BJ (cell line): ENCODE measurements around the gene DET1. TPM values are rescaled to one million over a fixed set of nuclear protein-coding genes. Genes with fewer than 3 reads are reported as not detected.

Experiments
- CTCF ChIA-PET: fragments of 350-600 bp; formaldehyde crosslinking; extraction: SDS; loops from one replicate; lab custom pipeline; 2021; ENCODE audit warnings: antibody characterized with exemption, inconsistent platforms; lab: Yijun Ruan, JAX
- POLR2A ChIA-PET: fragments of 300-600 bp; sonication (Branson Sonifier 250); formaldehyde crosslinking; extraction: SDS; loops from one replicate; lab custom pipeline; 2021; ENCODE audit warnings: antibody characterized with exemption; lab: Charles Lee
- DNase-seq: peaks from one replicate; pipeline ENCODE4 v3.0.0-alpha.2; 2011; ENCODE audit warnings: low read depth
- H3K27me3 ChIP-seq: 2 replicates; pipeline ENCODE4 v1.6.0; 2011; ENCODE audit warnings: low read length; ENCODE audit not compliant: control insufficient read depth, insufficient read depth
- H3K36me3 ChIP-seq: 2 replicates; pipeline ENCODE4 v1.5.1; 2011; ENCODE audit warnings: low read length; ENCODE audit not compliant: control insufficient read depth, insufficient read depth
- H3K4me3 ChIP-seq: 2 replicates; pipeline ENCODE4 v1.5.1; 2011; ENCODE audit warnings: low read depth, mild to moderate bottlenecking, control low read depth, low read length
- polyA plus RNA-seq: library from polyadenylated mRNA; depleted of rRNA; stranded (reverse); fragments of >200 nt; gene quantifications from 2 replicates; pipeline ENCODE4 v1.2.3, GENCODE V29; 2011; rRNA removed
- small RNA-seq: library from RNA; depleted of rRNA; stranded (forward); fragments of <200 nt; gene quantifications from one replicate; pipeline ENCODE3, GENCODE V24; 2012; ENCODE audit warnings: low replicate concordance, low read depth; ENCODE audit not compliant: insufficient read length
- TF ChIP-seq, protein P1 (sequence below): IDR thresholded peaks from 2 replicates; pipeline ENCODE4 v1.5.1; 2011; ENCODE audit warnings: low read depth, mild to moderate bottlenecking, control low read depth, inconsistent platforms, low read length, moderate library complexity; ENCODE audit not compliant: insufficient read depth

DET1 gene
- polyA plus RNA-seq, 1 experiment, result 11.0 TPM

DNA sequence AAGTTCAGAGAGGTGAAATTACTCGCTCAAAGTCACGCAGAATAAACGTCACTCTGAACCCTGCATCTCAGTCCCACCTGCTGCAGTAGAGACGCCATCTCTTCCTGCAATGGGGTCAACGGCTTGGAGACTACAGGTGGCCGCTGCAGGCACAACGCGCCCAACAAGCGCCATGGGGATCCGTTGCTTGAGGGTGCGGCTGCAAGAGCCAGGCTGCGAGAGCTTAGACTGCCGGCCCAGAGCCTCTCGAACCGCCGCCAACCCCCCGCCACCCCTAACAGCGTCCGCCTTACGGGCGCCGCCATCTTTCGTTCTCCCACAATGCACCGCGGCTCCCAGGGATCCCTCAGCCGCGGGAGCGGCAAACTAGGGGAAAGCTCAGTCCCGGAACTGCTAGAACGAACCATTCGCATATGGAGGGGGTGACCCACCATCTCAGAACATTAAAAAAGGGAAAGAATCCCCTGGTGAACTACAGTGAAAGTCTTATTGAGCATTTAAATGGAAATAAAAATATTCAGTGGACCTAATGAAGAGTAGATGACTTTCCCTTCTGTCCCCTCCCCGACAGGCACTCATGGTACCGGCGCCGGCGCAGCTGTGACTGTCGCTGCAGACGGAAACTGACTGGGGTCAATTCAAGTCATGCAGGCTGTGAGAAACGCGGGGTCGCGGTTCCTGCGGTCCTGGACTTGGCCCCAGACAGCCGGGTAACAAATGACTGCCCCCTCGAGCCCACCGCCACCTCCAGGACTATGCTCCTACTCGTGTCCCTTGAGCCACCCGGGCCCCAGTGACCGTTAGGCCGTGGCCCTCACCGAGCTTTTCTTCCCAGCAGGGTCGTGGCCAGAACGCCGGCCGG, 79.2 kb downstream of the DET1 start, which contains the start of the genes MRPL46 and MRPS11:
Gene MRPL46, minus strand, starts transcription at position 316 of the 862 bp plus-strand sequence. Its CDS starts 11 bp downstream, at position 305.
Gene MRPS11, plus strand, starts transcription at position 636 of the 862 bp plus-strand sequence. Its CDS starts 10 bp downstream, at position 646.
- no peaks in the 10 kb centered on the region for H3K27me3 ChIP-seq
- POLR2A ChIA-PET, result interaction anchor here (0.6 kb wide), 1 partner anchor 89 kb away, joined by 3 read pairs; no protein-coding TSS in a partner anchor
- DNase-seq, result peak; percentile 49
- CTCF ChIA-PET, result interaction anchor here (0.7 to 2.1 kb wide), 5 partner anchors 10 to 368 kb away, joined by 3 to 7 read pairs (median 3); no protein-coding TSS in a partner anchor
- peaks cover 3% of the 10 kb centered on the region for H3K36me3 ChIP-seq
- peak within 1 kb of the TSS; percentile 94 for H3K4me3 ChIP-seq
- TF ChIP-seq, protein P1, sequence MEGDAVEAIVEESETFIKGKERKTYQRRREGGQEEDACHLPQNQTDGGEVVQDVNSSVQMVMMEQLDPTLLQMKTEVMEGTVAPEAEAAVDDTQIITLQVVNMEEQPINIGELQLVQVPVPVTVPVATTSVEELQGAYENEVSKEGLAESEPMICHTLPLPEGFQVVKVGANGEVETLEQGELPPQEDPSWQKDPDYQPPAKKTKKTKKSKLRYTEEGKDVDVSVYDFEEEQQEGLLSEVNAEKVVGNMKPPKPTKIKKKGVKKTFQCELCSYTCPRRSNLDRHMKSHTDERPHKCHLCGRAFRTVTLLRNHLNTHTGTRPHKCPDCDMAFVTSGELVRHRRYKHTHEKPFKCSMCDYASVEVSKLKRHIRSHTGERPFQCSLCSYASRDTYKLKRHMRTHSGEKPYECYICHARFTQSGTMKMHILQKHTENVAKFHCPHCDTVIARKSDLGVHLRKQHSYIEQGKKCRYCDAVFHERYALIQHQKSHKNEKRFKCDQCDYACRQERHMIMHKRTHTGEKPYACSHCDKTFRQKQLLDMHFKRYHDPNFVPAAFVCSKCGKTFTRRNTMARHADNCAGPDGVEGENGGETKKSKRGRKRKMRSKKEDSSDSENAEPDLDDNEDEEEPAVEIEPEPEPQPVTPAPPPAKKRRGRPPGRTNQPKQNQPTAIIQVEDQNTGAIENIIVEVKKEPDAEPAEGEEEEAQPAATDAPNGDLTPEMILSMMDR, result no peak

DNA sequence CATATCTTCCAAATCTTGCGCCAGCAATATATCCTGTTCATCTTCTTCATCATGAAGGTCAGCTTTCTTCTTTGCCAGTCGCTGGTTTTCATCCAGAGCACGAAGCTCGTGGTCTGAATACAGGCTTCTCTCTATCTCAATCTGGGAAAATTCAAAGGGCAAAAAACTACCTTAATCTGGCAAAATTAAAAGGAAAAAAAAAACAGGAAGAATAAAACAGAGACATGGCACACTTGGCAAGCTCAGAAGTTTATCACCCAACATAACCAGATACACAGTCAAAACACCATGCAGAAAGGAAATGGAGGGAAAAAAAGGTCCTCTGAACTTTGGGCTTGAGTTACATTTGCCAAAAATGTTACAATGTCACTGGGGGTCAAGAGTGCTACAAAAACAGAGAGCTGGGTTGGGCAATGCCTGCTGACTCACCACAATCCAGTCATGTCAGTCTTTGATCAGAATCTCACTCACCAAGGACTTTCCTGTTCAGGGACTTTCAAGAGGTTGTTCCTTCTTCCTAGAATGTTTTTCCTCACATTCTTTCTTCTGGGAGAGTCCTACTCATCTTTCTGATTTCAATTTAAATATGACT, 80.8 kb downstream of the DET1 start:
- no peak overlapping the region for H3K4me3 ChIP-seq
- CTCF ChIA-PET, result interaction anchor here (1.8 to 2.1 kb wide), 2 partner anchors 11 to 16 kb away, joined by 5 to 7 read pairs; no protein-coding TSS in a partner anchor
- POLR2A ChIA-PET, result no interaction called here
- no peaks in the 10 kb centered on the region for H3K27me3 ChIP-seq
- H3K36me3 ChIP-seq, result peaks cover 3% of the 10 kb centered on the region
- DNase-seq, result peak; percentile 12
- TF ChIP-seq, protein P1, result no peak

DNA sequence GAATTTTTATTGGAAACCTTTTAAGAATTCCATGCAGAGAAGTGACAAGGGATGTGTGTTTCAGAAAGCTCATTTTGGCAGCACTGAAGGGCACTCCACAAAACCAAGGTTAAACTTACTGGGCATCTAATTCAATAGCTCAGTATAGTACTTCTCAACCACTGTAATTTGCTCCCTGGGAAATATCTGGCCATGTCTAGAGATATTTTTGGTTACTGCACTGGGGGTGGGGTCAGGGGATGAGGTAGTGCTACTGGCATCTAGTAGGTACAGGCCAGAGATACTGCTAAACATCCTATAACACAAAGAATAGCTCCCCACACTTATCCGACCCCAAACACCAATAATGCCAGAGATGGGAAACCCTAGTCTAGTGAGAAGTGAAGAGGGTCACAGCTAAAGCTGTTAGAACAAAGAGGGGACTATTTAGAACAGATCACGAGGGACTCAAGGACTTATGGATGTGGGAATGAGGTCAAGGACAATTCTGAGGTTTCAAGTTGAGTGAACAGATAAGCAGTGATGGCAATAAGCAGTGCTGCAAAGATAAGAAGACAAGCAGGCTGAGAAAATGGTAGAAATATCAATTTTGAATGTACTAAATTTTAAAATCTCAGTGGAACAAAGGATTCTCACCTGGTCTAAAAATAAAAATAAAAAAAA, 82.5 kb downstream of the DET1 start:
- no peak overlapping the region for H3K4me3 ChIP-seq
- TF ChIP-seq, protein P1, result no peak
- peaks cover 8% of the 10 kb centered on the region for H3K36me3 ChIP-seq
- CTCF ChIA-PET, result interaction anchor here (1.8 kb wide), 1 partner anchor 9 kb away, joined by 5 read pairs; no protein-coding TSS in a partner anchor
- H3K27me3 ChIP-seq, result no peaks in the 10 kb centered on the region
- POLR2A ChIA-PET, result interaction anchor here (0.7 kb wide), 1 partner anchor 62 kb away, joined by 4 read pairs; no protein-coding TSS in a partner anchor
- DNase-seq, result no peak

Small RNA genes lying within 50 kb of the gene (small RNA-seq; reads per million reads assigned to genes)
- not detected for gene AC013489.2

Other genes starting within 250 kb of the DET1 start
- gene MRPL46, start 79.3 kb downstream of the DET1 start, polyA plus RNA-seq, result 18.4 and 22.1 TPM in 2 replicates
- 79.3 and 103 TPM in 2 replicates for gene MRPS11, start 79.0 kb downstream of the DET1 start, polyA plus RNA-seq
- 35.6 and 45.5 TPM in 2 replicates for gene AEN, start 74.7 kb upstream of the DET1 start, polyA plus RNA-seq
- 1.8 and 4.2 TPM in 2 replicates for gene ISG20, start 92.3 kb upstream of the DET1 start, polyA plus RNA-seq